HCT116 (cell line): ENCODE results near the gene SNX25. TPM values are rescaled to one million over a fixed set of nuclear protein-coding genes. Genes with fewer than 3 reads are reported as not detected.

Experiments used
- ATAC-seq: fragments of 200-7000 bp; cut with Tn5 transposase; 2 replicates; pipeline ENCODE4 v1.9.1; 2020; ENCODE audit warnings: mild to moderate bottlenecking, moderate library complexity
- BruUV-seq: library from RNA; stranded (reverse); fragments of 400-500 nt; replicated peaks from 2 replicates; lab custom pipeline; 2021; lab: Mats Ljungman, UMichigan
- CTCF ChIA-PET: fragments of 300-600 bp; sonication (Branson Sonifier 250); formaldehyde crosslinking; loops from one replicate; lab custom pipeline; 2021; ENCODE audit warnings: antibody characterized with exemption; lab: Charles Lee
- POLR2A ChIA-PET: fragments of 300-600, 350-600 bp; sonication (Branson Sonifier 250); formaldehyde crosslinking; loops from one replicate; lab custom pipeline; 2021; ENCODE audit warnings: antibody characterized with exemption; lab: Charles Lee
- RAD21 ChIA-PET, 2 experiments: fragments of 300-600 bp; sonication (Branson Sonifier 250); formaldehyde crosslinking; loops; one replicate each; lab custom pipeline; 2023; ENCODE audit warnings: low total read pairs in 2 of 2; ENCODE audit not compliant: uncharacterized antibody in 2 of 2, unreplicated experiment in 2 of 2, low non-redundant PET in 1 of 2; lab: Charles Lee
- DNase-seq: peaks from one replicate; pipeline ENCODE4 v3.0.0-alpha.2; 2010; ENCODE audit warnings: low read depth, low spot score
- H2AFZ ChIP-seq: fragments of 200-600 bp; shearing (Covaris generic), sonication (generic); 2 replicates; pipeline ENCODE4 v1.6.1; 2017; ENCODE audit warnings: low read depth, mixed run types, mixed read lengths, antibody characterized with exemption, low read length; ENCODE audit not compliant: poor library complexity, severe bottlenecking
- H3K27ac ChIP-seq: 2 replicates; pipeline ENCODE4 v1.5.1; 2012; ENCODE audit warnings: low read depth, low read length
- H3K27me3 ChIP-seq: fragments of 200-600 bp; sonication (generic); 2 replicates; pipeline ENCODE4 v1.6.1; 2016; ENCODE audit warnings: mixed run types, low read length, mixed read lengths; ENCODE audit not compliant: insufficient read depth
- H3K36me3 ChIP-seq, 2 experiments: fragments of 200-500 bp in 1 of 2; fragments of 200-600 bp in 1 of 2; sonication (Bioruptor generic) in 1 of 2; sonication (generic) in 1 of 2; 2 replicates each; pipeline versions ENCODE4 v1.5.1 to v1.6.1; 2014 to 2016; ENCODE audit warnings: low read length in 2 of 2, inconsistent platforms in 1 of 2, mixed read lengths in 1 of 2, mixed run types in 1 of 2; ENCODE audit not compliant: insufficient read depth in 2 of 2, control insufficient read depth in 1 of 2
- H3K4me1 ChIP-seq, 2 experiments: fragments of 200-600 bp in 1 of 2; sonication (generic) in 1 of 2; 2 replicates each; pipeline versions ENCODE4 v1.5.1 to v1.6.1; 2012 to 2017; ENCODE audit warnings: low read length in 2 of 2, inconsistent platforms in 1 of 2, mild to moderate bottlenecking in 1 of 2, mixed read lengths in 1 of 2, mixed run types in 1 of 2, moderate library complexity in 1 of 2; ENCODE audit not compliant: insufficient read depth in 2 of 2, control insufficient read depth in 1 of 2
- H3K4me2 ChIP-seq: fragments of 200-600 bp; sonication (generic); 2 replicates; pipeline ENCODE4 v1.6.1; 2017; ENCODE audit warnings: mixed run types, low read length, mixed read lengths
- H3K4me3 ChIP-seq, 2 experiments: fragments of 200-600 bp in 1 of 2; sonication (generic) in 1 of 2; replicated peaks in 1 of 2; 2 replicates each; pipeline ENCODE4 v1.5.1; 2011 to 2016; ENCODE audit warnings: low read length in 2 of 2, control low read depth in 1 of 2, low read depth in 1 of 2, mild to moderate bottlenecking in 1 of 2, mixed read lengths in 1 of 2, mixed run types in 1 of 2
- H3K79me2 ChIP-seq: fragments of 200-600 bp; sonication (generic); 2 replicates; pipeline ENCODE4 v1.6.1; 2017; ENCODE audit warnings: mild to moderate bottlenecking, mixed run types, low read length, moderate library complexity, mixed read lengths; ENCODE audit not compliant: insufficient read depth
- H3K9ac ChIP-seq: fragments of 200-600 bp; sonication (generic); 2 replicates; pipeline ENCODE4 v1.6.1; 2016; ENCODE audit warnings: low read length, mixed read lengths
- H3K9me2 ChIP-seq: fragments of 200-600 bp; sonication (generic), shearing (Covaris generic); 2 replicates; pipeline ENCODE4 v1.6.1; 2017; ENCODE audit warnings: mixed run types, mild to moderate bottlenecking, moderate library complexity; ENCODE audit not compliant: insufficient read depth
- H3K9me3 ChIP-seq, 2 experiments: fragments of 200-500 bp in 1 of 2; fragments of 200-600 bp in 1 of 2; sonication (Bioruptor generic) in 1 of 2; sonication (generic) in 1 of 2; 2 replicates each; pipeline ENCODE4 v1.6.1; 2014 to 2017; ENCODE audit warnings: low read length in 2 of 2, mixed read lengths in 2 of 2, inconsistent platforms in 1 of 2, low read depth in 1 of 2, mild to moderate bottlenecking in 1 of 2, mixed run types in 1 of 2, moderate library complexity in 1 of 2; ENCODE audit not compliant: control insufficient read depth in 1 of 2, insufficient read depth in 1 of 2
- H4K20me1 ChIP-seq: fragments of 200-600 bp; sonication (generic), shearing (Covaris generic); 2 replicates; pipeline ENCODE4 v1.6.1; 2017; ENCODE audit warnings: mixed run types, mild to moderate bottlenecking, moderate library complexity; ENCODE audit not compliant: insufficient read depth
- CTCF ChIP-seq, 3 experiments: fragments of 200-600 bp in 1 of 3; sonication (generic) in 1 of 3; IDR thresholded peaks in 2 of 3; conservative IDR thresholded peaks in 1 of 3; 2 replicates each; pipeline ENCODE4 v1.5.1; 2012 to 2017; ENCODE audit warnings: low read depth in 2 of 3, low read length in 2 of 3, antibody characterized with exemption in 1 of 3, borderline replicate concordance in 1 of 3, control low read depth in 1 of 3, mild to moderate bottlenecking in 1 of 3, mixed read lengths in 1 of 3, mixed run types in 1 of 3, moderate library complexity in 1 of 3; ENCODE audit not compliant: insufficient read depth in 1 of 3
- ELF1 ChIP-seq: IDR thresholded peaks from 2 replicates; pipeline ENCODE4 v1.6.1; 2012; ENCODE audit warnings: low read depth, borderline replicate concordance
- EZH2 ChIP-seq: fragments of 200-600 bp; sonication (generic); IDR thresholded peaks from 2 replicates; pipeline ENCODE4 v1.6.1; 2017; ENCODE audit warnings: antibody characterized with exemption, mixed run types
- EZH2phosphoT487 ChIP-seq: fragments of 200-600 bp; IDR thresholded peaks from 2 replicates; pipeline ENCODE4 v1.6.1; 2018; ENCODE audit warnings: antibody characterized with exemption, borderline replicate concordance
- JUND ChIP-seq: IDR thresholded peaks from 2 replicates; pipeline ENCODE4 v1.6.1; 2012
- RAD21 ChIP-seq: IDR thresholded peaks from 2 replicates; pipeline ENCODE4 v1.6.1; 2012; ENCODE audit warnings: low read depth, mild to moderate bottlenecking
- SP1 ChIP-seq: IDR thresholded peaks from 2 replicates; pipeline ENCODE4 v1.6.1; 2012; ENCODE audit warnings: low read depth
- SRF ChIP-seq: IDR thresholded peaks from 2 replicates; pipeline ENCODE4 v1.6.1; 2012; ENCODE audit warnings: low read depth
- TCF7L2 ChIP-seq: IDR thresholded peaks from 2 replicates; pipeline ENCODE4 v1.7.0; 2011; ENCODE audit warnings: borderline replicate concordance, inconsistent platforms; ENCODE audit not compliant: insufficient read depth, insufficient read length; ENCODE audit errors: extremely low read depth
- YY1 ChIP-seq: IDR thresholded peaks from 2 replicates; pipeline ENCODE4 v1.6.1; 2011; ENCODE audit warnings: low read length, low read depth, moderate library complexity, mild to moderate bottlenecking; ENCODE audit not compliant: insufficient replicate concordance; ENCODE audit errors: extremely low read depth
- ZFX ChIP-seq: fragments of 450-650 bp; IDR thresholded peaks from 2 replicates; pipeline ENCODE4 v1.6.1; 2017
- ZNF274 ChIP-seq: fragments of 200-500 bp; sonication (Bioruptor generic); IDR thresholded peaks from 2 replicates; pipeline ENCODE4 v1.6.1; 2014; ENCODE audit warnings: mild to moderate bottlenecking, low read depth, low read length, inconsistent platforms
- intact Hi-C: fragments of 100-400 bp; cut with micrococcal nuclease; formaldehyde crosslinking; loops from 2 replicates; pipeline ENCODE4 v1.10.0; 2022
- total RNA-seq: library from RNA; stranded (reverse); gene quantifications from one replicate; pipeline ENCODE4 v1.2.1, GENCODE V29; 2021; ENCODE audit not compliant: unreplicated experiment

Gene SNX25
- total RNA-seq, 1 experiment from 2014 or later: 20.9 TPM

GRCh38 chr4:185259719-185260118 is 50.3 kb downstream of the SNX25 start:
- peaks cover 6 to 29% of the 10 kb centered on the region in 2 experiments; a peak in 3 of 4 replicates for H3K4me1 ChIP-seq
- H3K27me3 ChIP-seq: no peaks in the 10 kb centered on the region
- ChIA-PET POLR2A (no interaction called here), CTCF (no interaction called here), RAD21 (no interaction called here)
- no peak for ATAC-seq
- no TSS peak for BruUV-seq
- H3K9me3 ChIP-seq: no peaks in the 10 kb centered on the region
- no peak overlapping the region for H3K4me2 ChIP-seq
- no peak overlapping the region for H3K27ac ChIP-seq
- H4K20me1 ChIP-seq: no peaks in the 10 kb centered on the region
- H3K9ac ChIP-seq: no peak overlapping the region
- no peak for DNase-seq
- H3K79me2 ChIP-seq: no peaks in the 10 kb centered on the region
- H3K4me3 ChIP-seq: no peak overlapping the region
- H2AFZ ChIP-seq: no peak overlapping the region
- TF ChIP-seq RAD21 (no peak), JUND (no peak), ZNF274 (no peak), SP1 (no peak), ELF1 (no peak), YY1 (no peak), EZH2 (no peak), ZFX (no peak), EZH2phosphoT487 (no peak), SRF (no peak)
- intact Hi-C loops: no loop called here
- H3K36me3 ChIP-seq: 0 out of 4 replicates have a peak, but pooled peaks cover 0 to 4% of the 10 kb centered on the region in 2 experiments
- H3K9me2 ChIP-seq: no peaks in the 10 kb centered on the region

- no TSS peak for BruUV-seq
- CTCF ChIA-PET: no interaction called here
- Histone ChIP-seq H3K4me2 (no peak overlapping the region), H3K9me2 (no peaks in the 10 kb centered on the region), H3K27me3 (no peaks in the 10 kb centered on the region), H3K4me3 (no peak overlapping the region), H2AFZ (no peak overlapping the region), H4K20me1 (no peaks in the 10 kb centered on the region), H3K4me1 (peaks cover 6 to 15% of the 10 kb centered on the region in 2 experiments; a peak in 3 of 4 replicates), H3K27ac (no peak overlapping the region), H3K79me2 (no peaks in the 10 kb centered on the region), H3K9ac (no peak overlapping the region), H3K9me3 (no peaks in the 10 kb centered on the region), H3K36me3 (0 out of 4 replicates have a peak, but pooled peaks cover 0 to 4% of the 10 kb centered on the region in 2 experiments)
- no peak for DNase-seq
- RAD21 ChIA-PET: no interaction called here
- POLR2A ChIA-PET: no interaction called here
- ATAC-seq: no peak
- TF ChIP-seq TCF7L2 (no peak), SRF (no peak), CTCF (IDR thresholded peaks at IDR 0.05 in 2 of 3, conservative IDR thresholded peaks at IDR 0.05 in 1 of 3; ENCODE audit: borderline replicate concordance in 1 of 3, insufficient read depth in 1 of 3, low read depth in 2 of 3, low read length in 2 of 3) (no peak), YY1 (no peak)
- intact Hi-C loops: no loop called here
Measured at GRCh38 chr4:185261946-185262345, 52.5 kb downstream of the SNX25 start.
